Adrenal gland (tissue), 12 donors: ENCODE results near the gene TTC34. TPM values are rescaled to one million over a fixed set of nuclear protein-coding genes. Genes with fewer than 3 reads are reported as not detected.

Experiments
- DNase-seq, 7 donors: peaks; one replicate each; pipeline ENCODE4 v3.0.0-alpha.2; 2019 to 2020
- H3K27ac ChIP-seq, 5 donors: fragments of 200-600 bp; sonication (generic) in 4 of 5; 1 replicate in 3 of 5; 2 replicates in 2 of 5; pipeline versions ENCODE4 v1.5.1 to v1.8.0; 2016 to 2020; ENCODE audit warnings: mild to moderate bottlenecking in 1 of 5
- H3K27me3 ChIP-seq: fragments of 200-600 bp; 2 replicates; pipeline ENCODE4 v1.8.0; 2021
- H3K36me3 ChIP-seq, 2 donors: fragments of 200-600 bp; replicated peaks in 1 of 2; 1 replicate in 1 of 2; 2 replicates in 1 of 2; pipeline versions ENCODE4 v1.5.1 to v1.8.0; 2018 to 2022
- H3K4me1 ChIP-seq, 2 donors: fragments of 200-600 bp; replicated peaks in 1 of 2; 1 replicate in 1 of 2; 2 replicates in 1 of 2; pipeline versions ENCODE4 v1.5.1 to v1.8.0; 2018 to 2021
- H3K4me3 ChIP-seq, 4 donors: fragments of 200-600 bp; sonication (generic) in 3 of 4; one replicate each; pipeline ENCODE4 v1.5.1; 2016 to 2018
- H3K9me3 ChIP-seq, 3 donors: fragments of 200-600 bp; sonication (generic) in 1 of 3; replicated peaks in 1 of 3; 1 replicate in 2 of 3; 2 replicates in 1 of 3; pipeline versions ENCODE4 v1.5.1 to v1.8.0; 2016 to 2021
- CTCF ChIP-seq, 6 experiments: fragments of 450-650 bp in 4 of 6; fragments of 200-600 bp in 2 of 6; sonication (generic) in 1 of 6; IDR thresholded peaks; 1 replicate in 5 of 6; 2 replicates in 1 of 6; pipeline versions ENCODE4 v1.5.1 to v1.8.0; 2016 to 2021; ENCODE audit warnings: antibody characterized with exemption in 6 of 6, mild to moderate bottlenecking in 2 of 6, moderate library complexity in 1 of 6
- POLR2A ChIP-seq, 2 donors: fragments of 450-650 bp; IDR thresholded peaks; one replicate each; pipeline ENCODE4 v1.6.1; 2017; ENCODE audit warnings: antibody characterized with exemption in 2 of 2, mild to moderate bottlenecking in 2 of 2, moderate library complexity in 1 of 2
- WGBS, 4 donors: extraction: QIAGEN DNeasy Blood & Tissue Kit in 2 of 4; methylation state at CpG; one replicate each; pipeline versions ENCODE4 v1.1.5 to v1.1.7; 2013 to 2017; 5-methylcytosine and 5-hydroxymethylcytosine counted together
- intact Hi-C, 2 donors: fragments of 100-400 bp; cut with DNase I; formaldehyde crosslinking; loops; one replicate each; pipeline versions ENCODE4 v1.14.1 to v1.15.0; 2022 to 2023
- polyA plus RNA-seq, 3 donors: library from polyadenylated mRNA; stranded (reverse); fragments of 200-250 nt in 2 of 3; fragments of 350-450 nt in 1 of 3; fragmentation: Illumina TruSeq in 1 of 3; extraction: RNeasy Lipid Tissue Mini Kit (QIAGEN cat#74804) in 1 of 3; gene quantifications; one replicate each; pipeline ENCODE4 v1.2.3, GENCODE V29; 2013 to 2014
- total RNA-seq, 9 donors: library from RNA; depleted of rRNA in 4 of 9; stranded (reverse); fragments of >200 nt in 4 of 9; fragments of 120-200 nt in 1 of 9; fragmentation: NEBNext Ultra II Directional in 1 of 9; extraction: Animal tissue kit (Norgen Biotek cat#: 25700) in 1 of 9; gene quantifications; one replicate each; pipeline versions ENCODE4 v1.1.0 to v1.2.4, GENCODE V29; 2013 to 2023
- donor health status: healthy with polysubstance abuse.
- donor health status: Bipolar disorder and iron deficiency.
- donor health status: DM: yes; HTN: yes; CAD: no.
- donor health status: DM: no; HTN: no; CAD: no.
- donor health status: DM: no; HTN: no; CAD: no.
- donor health status: DM: yes; HTN: yes; CAD: no.

The TTC34 gene
- total and polyA plus RNA-seq, 12 donors, result 0.12 to 1.9 (median 0.47) TPM

DNA sequence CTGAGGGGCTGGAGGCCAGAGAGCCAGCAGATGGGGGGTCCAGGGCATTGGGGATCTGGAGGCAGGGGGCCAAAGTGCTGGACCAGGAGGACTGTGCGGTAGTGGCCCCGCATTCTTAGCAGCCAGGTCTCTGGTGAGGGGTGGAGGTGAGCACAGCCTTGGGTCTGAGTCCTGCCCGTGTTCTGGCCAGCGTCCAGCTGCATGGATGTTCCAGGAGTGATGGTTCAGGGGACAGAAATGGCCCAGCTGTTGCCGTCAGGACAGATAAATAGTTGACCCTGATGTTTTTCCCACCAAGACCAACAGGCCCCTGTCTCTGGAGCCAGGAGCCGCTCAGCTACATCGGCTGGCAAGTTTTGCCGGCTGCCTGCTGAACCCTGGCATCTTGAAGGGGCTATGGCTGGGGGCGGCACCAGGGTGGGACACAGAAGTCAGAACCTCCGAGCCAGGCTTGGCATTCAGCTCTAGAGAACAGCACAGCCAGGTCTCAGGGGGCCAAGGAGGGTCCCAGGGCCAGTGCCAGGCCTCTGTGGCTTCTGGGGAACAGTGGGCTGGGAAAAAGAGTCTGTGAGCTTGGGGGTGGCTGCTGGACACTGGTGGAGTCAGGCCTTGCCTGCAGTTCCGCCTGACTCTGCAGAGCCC, 19.4 kb upstream of the TTC34 start:
- Histone ChIP-seq H3K27ac (no peak overlapping the region), H3K27me3 (peaks cover 13% of the 10 kb centered on the region), H3K9me3 (no peaks in the 10 kb centered on the region), H3K36me3 (no peaks in the 10 kb centered on the region), H3K4me1 (no peaks in the 10 kb centered on the region), H3K4me3 (no peak overlapping the region)
- 61 to 70% (median 65%) methylated on average over 4 to 11 of the region's 11 CpGs for WGBS, 4 donors
- intact Hi-C loops, result loop anchor here in 1 of 2 donors (10.0 kb wide), 1 partner anchor 604 kb away; no protein-coding TSS in a partner anchor
- TF ChIP-seq POLR2A (IDR thresholded peaks at IDR 0.05) (no peak), CTCF (IDR thresholded peaks at IDR 0.05) (no peak)
- DNase-seq, result no peak

- intact Hi-C loops, result loop anchor here in 1 of 2 donors (10.0 kb wide), 1 partner anchor 605 kb away; no protein-coding TSS in a partner anchor
- no peak for TF ChIP-seq CTCF (IDR thresholded peaks at IDR 0.05)
- no peak for TF ChIP-seq POLR2A (IDR thresholded peaks at IDR 0.05)
- H3K9me3 ChIP-seq, result no peaks in the 10 kb centered on the region
- 89 to 93% (median 90%) methylated on average over 28 to 31 of the region's 31 CpGs for WGBS, 4 donors
- H3K4me1 ChIP-seq, result no peaks in the 10 kb centered on the region
- H3K27ac ChIP-seq, result no peak overlapping the region
- H3K36me3 ChIP-seq, result no peaks in the 10 kb centered on the region
- no peak overlapping the region for H3K4me3 ChIP-seq
- peaks cover 13% of the 10 kb centered on the region for H3K27me3 ChIP-seq
- no peak for DNase-seq
These were observed 18.6 kb upstream of the TTC34 start for GRCh38 chr1:2819831-2820730.

GRCh38 chr1:2819429-2819828, 17.9 kb upstream of the TTC34 start:
- H3K27me3 ChIP-seq, result peaks cover 13% of the 10 kb centered on the region
- no peak for DNase-seq
- H3K9me3 ChIP-seq, result no peaks in the 10 kb centered on the region
- H3K27ac ChIP-seq, result no peak overlapping the region
- no peak overlapping the region for H3K4me3 ChIP-seq
- 72 to 85% (median 81%) methylated on average over 5 of the region's 5 CpGs for WGBS, 4 donors
- no peaks in the 10 kb centered on the region for H3K4me1 ChIP-seq
- no peaks in the 10 kb centered on the region for H3K36me3 ChIP-seq
- intact Hi-C loops, result no loop called here
- TF ChIP-seq CTCF (IDR thresholded peaks at IDR 0.05) (no peak), POLR2A (IDR thresholded peaks at IDR 0.05) (no peak)

DNA sequence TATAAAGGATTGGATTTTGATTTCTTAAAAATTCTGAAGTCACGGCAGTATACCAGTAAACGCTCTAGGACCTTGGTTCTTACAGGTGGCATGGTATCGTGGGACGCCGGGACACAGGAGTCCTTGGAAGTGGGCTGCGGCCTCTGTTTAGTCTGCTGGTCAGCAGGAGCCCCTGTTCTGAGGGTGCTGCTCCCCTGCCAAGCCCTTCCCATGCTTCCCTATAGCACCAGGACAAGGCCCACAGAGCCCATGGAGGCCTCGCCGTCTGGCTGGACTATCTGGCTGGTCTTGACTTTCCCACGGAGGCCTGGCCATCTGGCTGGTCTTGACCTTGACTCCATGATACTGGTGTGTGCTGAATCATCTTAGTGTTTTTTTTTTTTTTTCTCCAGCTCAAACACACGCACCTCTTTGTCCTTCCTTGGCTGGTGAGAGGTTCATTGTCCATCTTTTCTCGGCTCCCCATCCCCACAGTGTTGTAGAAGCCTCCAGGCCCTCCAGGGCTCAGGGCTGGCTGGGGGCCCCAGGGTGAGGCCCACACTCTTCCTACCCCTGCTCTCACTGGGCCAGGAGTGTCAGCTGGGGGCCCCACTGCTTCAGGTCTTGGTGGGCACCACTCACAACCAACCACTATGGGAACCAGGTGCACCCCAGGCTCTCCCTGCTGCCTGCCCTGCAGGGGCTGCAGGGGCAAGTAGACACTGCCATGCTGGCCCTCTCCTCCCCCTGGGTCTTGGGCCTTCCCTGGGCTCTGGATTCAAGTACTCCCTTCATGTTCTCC, 16.5 kb upstream of the TTC34 start:
- H3K27me3 ChIP-seq, result peaks cover 13% of the 10 kb centered on the region
- H3K9me3 ChIP-seq, result no peaks in the 10 kb centered on the region
- TF ChIP-seq POLR2A (IDR thresholded peaks at IDR 0.05), result no peak
- intact Hi-C loops, result no loop called here
- H3K4me1 ChIP-seq, result no peaks in the 10 kb centered on the region
- H3K36me3 ChIP-seq, result no peaks in the 10 kb centered on the region
- H3K27ac ChIP-seq, result no peak overlapping the region
- DNase-seq, result no peak
- 70 to 80% (median 77%) methylated on average over 11 of the region's 11 CpGs for WGBS, 4 donors
- H3K4me3 ChIP-seq, result no peak overlapping the region
